HUDEP-2 (cell line): ENCODE results near the gene EYA2.
"Not testable (repeated sequence)": the region's sequence is repeated elsewhere in the genome, so short reads cannot be mapped to it uniquely, and the experiment has no call there.

Source experiments
- DNase-seq, 76 experiments: peaks; one replicate each; lab custom pipeline; 2025; ENCODE audit not compliant: unreplicated experiment in 76 of 76; lab: John Stamatoyannopoulos, UW

Gene EYA2

DNA sequence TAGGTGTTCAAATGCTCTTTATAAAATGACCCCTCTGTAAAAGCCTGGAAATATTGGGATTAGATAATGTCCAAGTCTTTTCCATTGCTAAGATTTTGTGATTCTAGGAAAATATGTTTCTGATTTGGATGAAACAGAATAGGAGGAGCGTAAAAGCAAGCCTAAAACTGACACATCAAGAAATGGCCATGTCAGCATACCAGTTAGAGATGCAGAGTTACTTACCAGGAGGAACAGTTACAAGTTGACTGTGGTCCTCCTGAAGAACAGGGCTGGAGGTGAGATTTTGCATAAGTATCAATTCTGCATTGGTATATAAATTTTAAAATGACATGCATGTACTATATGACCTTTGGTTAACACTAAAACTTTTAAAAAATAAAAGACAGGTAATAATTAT lies 35.3 kb downstream of the EYA2 start:
- no peak for DNase-seq

GRCh38 chr20:46930640-46931339 lies 36.1 kb downstream of the EYA2 start:
- no peak for DNase-seq

- DNase-seq = no peak
Measured at GRCh38 chr20:46931699-46932098, 37.1 kb downstream of the EYA2 start.

GRCh38 chr20:46932439-46932838 lies 37.8 kb downstream of the EYA2 start:
- DNase-seq = not testable (repeated sequence)

DNA sequence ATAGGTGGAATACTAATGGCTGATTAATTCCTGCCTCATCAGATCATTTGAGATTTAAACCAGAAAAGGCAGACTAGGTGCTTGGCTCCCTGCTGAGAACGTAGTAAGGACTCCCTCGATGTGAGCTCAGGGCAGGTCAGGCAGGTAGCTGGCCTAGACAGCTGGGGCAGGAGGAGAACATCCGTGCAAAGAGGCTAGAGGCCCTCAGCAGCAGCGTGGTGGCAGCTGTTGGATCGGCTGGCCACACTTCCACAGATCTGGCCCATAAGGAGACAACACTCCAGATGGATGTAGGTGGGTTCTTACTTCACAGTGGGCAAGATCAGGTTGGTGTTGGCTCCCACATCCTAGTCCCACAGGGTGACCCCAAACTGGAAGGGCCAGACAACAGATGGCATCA lies 38.5 kb downstream of the EYA2 start:
- no peak for DNase-seq

DNA sequence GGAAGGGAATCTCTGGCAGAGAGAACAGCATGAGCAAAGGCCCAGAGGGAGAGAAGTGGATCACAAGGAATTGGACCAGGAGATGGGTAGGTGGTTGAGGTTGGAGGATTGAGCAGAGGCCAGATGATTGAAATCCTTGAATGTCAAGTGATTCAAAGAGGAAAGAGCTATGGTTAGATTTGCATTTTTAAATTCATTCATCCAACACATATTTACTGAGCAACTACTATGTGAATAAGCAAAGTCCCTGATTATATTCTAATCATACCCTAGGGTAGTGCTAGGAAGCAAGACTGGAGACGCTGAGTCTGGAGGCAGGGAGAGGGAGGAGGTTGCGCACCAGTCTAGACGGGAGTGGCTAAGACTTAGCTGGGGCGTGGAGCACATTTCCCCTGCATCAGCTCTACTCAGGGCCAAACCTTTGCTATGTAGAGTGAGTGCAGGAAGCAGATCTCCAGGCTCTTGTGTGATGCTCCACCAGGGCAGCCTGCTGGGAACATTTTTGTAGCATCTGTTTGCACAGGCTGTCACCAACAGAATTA lies 40.2 kb downstream of the EYA2 start:
- DNase-seq = no peak

- no peak for DNase-seq
Measured at GRCh38 chr20:46935394-46936017, 40.9 kb downstream of the EYA2 start.

GRCh38 chr20:46936415-46937156 lies 41.9 kb downstream of the EYA2 start:
- DNase-seq = no peak

GRCh38 chr20:46937157-46937523 lies 42.5 kb downstream of the EYA2 start:
- no peak for DNase-seq

- DNase-seq = no peak
Measured at GRCh38 chr20:46937533-46938226, 43.0 kb downstream of the EYA2 start.

DNA sequence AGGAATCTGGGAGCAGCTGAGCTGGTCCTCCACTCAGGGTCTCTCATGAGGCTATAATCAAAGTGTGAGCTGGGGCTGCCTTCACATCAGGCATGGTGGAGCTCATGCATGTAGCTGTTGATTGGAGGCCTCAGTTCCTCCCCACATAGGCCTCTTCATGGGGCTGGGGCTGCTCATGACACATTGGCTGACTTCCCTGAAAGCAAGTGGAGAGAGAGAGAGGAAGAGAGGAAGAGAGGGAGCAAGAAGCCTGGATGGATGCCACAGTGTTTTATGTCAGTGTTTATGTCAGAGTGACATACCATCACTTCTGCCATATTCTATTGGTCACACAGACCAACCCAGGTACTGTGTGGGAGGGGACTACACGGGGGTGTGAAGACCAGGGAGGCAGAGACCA lies 43.8 kb downstream of the EYA2 start:
- no peak for DNase-seq

DNA sequence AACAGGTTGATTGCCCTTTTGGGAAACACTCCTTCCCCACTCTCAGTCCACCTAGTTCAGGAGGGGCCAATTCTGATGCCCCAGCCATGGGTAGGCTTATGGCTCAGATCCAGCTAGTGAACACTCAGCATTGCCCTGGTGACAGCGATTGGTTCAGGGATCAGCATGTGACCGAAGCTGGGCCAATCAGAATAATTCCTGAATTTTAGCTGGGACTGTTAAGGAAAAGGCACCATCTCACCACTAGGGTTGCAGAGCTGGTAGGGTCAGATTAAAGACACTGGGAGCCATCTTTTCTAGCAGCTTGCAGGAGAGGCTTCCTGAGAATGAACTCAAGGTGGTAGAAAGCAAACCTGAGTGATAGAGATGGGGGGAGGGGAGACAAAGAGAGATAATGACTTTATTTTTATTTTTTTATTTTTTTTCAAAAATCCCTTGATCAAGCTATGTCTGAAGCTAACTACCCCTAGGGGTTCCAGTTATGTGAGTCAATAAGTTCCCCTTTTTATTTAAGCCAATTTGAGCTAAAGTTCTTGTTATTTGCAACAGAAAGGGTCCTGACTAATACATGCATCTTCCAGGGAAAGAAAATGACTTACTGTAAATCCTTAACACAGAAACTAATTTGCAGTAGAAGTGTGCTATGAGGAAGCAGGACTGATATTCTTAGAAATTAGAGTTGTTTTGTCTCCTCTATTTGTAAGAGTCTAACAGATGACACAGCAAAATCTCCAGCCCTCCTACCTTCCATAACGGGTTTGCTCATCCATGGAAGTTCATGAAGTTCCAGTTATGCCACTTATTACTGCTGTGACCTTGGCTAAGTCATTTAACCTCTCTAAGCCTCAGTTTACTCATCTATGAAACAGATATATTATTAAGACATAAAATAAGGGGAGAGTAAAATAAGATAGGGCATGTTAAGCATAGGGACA lies 44.7 kb downstream of the EYA2 start:
- peak in 12 of 76 experiments; percentile 2 to 24 (median 5) for DNase-seq

GRCh38 chr20:46940616-46941015 lies 46.0 kb downstream of the EYA2 start:
- no peak for DNase-seq

DNA sequence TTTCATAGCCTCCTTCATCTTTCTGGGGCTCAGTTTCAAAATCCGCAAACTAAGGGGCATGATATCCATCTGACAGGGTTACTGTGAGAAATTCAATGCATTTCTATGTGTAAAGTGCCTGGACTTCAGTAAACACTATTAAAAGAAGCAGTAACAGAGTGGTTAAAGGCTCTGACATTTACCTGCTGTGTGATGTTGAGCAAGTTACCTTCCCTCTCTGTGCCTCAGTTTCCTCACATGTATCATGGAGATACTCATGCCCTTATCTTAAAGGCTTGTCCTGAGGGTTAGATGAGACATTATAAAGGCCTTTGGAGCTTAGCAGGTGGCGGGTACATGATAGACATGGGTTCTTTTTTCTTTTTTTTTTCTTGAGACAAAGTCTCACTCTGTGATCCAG lies 46.8 kb downstream of the EYA2 start:
- no peak for DNase-seq

DNA sequence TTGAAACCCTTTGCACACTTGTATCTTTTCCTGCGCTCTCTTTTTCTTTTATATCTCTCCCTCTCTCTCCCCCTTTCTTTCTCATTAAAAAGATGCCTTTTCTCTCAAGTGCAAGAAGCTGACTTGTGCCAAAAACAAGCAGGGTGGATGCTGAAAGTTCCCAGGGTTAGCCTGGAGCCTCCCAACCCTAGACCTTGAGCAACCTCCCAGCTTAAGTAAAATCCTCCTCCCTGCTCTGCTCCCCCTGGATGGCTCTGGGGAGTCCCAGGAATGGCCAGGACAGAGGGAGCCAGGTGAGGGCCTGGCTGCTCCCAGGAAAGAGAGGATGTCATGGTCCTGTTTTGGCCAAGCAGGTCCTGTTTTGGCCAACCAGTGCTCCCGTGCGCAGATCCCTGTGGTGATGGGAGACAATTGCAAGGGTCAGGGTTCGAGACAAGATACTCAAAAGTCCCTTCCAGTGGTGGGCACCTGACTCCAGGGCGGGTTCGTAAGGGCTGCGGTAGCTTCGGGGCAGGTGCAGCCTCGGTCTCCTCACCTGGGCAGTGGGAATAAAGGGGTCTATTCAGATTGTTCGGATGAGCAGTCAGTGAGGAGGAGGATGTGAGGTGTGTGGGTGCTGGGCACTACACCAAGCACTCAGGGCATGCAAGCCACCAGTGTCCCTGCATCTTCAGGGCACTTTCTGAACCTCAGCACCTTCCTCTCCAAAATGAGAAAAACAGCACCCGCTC lies 49.4 kb downstream of the EYA2 start:
- DNase-seq = no peak

- no peak for DNase-seq
Measured at GRCh38 chr20:46945465-46945864, 50.8 kb downstream of the EYA2 start.

- DNase-seq = no peak
Measured at GRCh38 chr20:46946181-46946624, 51.6 kb downstream of the EYA2 start.

DNA sequence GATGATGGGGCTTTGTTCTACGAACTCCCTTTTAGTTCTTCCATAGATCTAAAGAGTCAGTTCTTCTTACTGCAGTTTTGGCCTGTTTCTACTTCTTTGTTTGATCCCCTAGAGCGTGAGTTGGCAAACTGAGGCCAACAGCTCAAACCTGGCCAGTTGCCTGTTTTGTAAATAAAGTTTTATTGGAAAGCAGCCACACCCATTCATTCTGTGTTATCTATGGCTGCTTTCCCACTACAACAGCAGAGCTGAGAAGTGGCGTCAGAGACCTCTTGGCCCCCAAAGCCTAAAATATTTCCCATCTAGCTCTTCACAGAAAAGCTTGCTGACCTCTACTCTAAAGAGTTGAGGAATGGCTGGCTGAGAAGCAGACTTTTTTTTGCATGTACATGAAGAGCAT lies 52.2 kb downstream of the EYA2 start:
- no peak for DNase-seq

DNA sequence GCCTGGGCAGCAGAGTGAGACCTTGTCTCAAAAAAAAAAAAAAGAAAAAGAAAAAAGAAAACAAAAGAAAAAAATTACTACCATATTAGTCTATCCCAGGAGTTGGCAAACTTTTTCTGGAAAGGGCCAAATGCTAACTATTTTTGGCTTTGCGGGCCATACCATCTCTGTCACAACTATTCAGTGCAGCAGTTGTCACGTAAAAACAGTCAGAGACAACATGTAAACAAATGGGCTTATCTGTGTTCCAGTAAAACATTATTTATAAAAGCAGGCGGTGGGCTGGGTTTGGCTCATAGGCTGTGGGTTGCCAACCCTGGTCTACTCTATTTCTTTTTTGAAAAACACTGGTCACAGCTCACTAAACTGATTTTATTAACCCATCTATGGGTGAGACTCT lies 53.4 kb downstream of the EYA2 start:
- no peak for DNase-seq
